KMS-11 (cell line): ENCODE data around the gene FRMD1.

ENCODE experiments used
- H2AFZ ChIP-seq: fragments of 200-600 bp; sonication (generic); 2 replicates; pipeline ENCODE4 v1.6.1; 2016; ENCODE audit warnings: antibody characterized with exemption, mixed run types, low read depth
- H3K27ac ChIP-seq: fragments of 200-600 bp; sonication (generic); 2 replicates; pipeline ENCODE4 v1.6.1; 2016; ENCODE audit warnings: mild to moderate bottlenecking, mixed run types
- H3K27me3 ChIP-seq: fragments of 200-600 bp; sonication (generic); 2 replicates; pipeline ENCODE4 v1.6.1; 2017; ENCODE audit warnings: mild to moderate bottlenecking, low read depth, mixed run types, moderate library complexity; ENCODE audit not compliant: insufficient read depth
- H3K36me3 ChIP-seq: fragments of 200-600 bp; sonication (generic); 2 replicates; pipeline ENCODE4 v1.6.1; 2017; ENCODE audit warnings: mild to moderate bottlenecking, mixed run types; ENCODE audit not compliant: insufficient read depth
- H3K4me1 ChIP-seq: fragments of 200-600 bp; sonication (generic); 2 replicates; pipeline ENCODE4 v1.6.1; 2016; ENCODE audit warnings: mild to moderate bottlenecking, low read depth, mixed run types; ENCODE audit not compliant: poor library complexity, severe bottlenecking
- H3K4me2 ChIP-seq: fragments of 200-600 bp; sonication (generic); 2 replicates; pipeline ENCODE4 v1.7.0; 2016; ENCODE audit warnings: mild to moderate bottlenecking, mixed run types
- H3K4me3 ChIP-seq: fragments of 200-600 bp; sonication (generic); IDR thresholded peaks from 2 replicates; pipeline ENCODE4 v1.6.1; 2017; ENCODE audit warnings: low read depth, low read length, mixed read lengths; ENCODE audit not compliant: insufficient read depth
- H3K79me2 ChIP-seq: fragments of 200-600 bp; sonication (generic); 2 replicates; pipeline ENCODE4 v1.6.1; 2016; ENCODE audit warnings: low read depth, mixed run types; ENCODE audit not compliant: insufficient read depth
- H3K9ac ChIP-seq: fragments of 200-600 bp; sonication (generic); 2 replicates; pipeline ENCODE4 v1.6.1; 2016; ENCODE audit warnings: mild to moderate bottlenecking, mixed run types
- H4K20me1 ChIP-seq: fragments of 200-600 bp; sonication (generic); 2 replicates; pipeline ENCODE4 v1.6.1; 2016; ENCODE audit warnings: mild to moderate bottlenecking, mixed run types; ENCODE audit not compliant: insufficient read depth
- CTCF ChIP-seq: fragments of 200-600 bp; sonication (generic); conservative IDR thresholded peaks from 2 replicates; pipeline ENCODE4 v1.6.1; 2017; ENCODE audit warnings: low read depth, mild to moderate bottlenecking, antibody characterized with exemption, low read length, moderate library complexity, mixed read lengths

FRMD1 gene

GRCh38 chr6:168105813-168106632, 27.0 kb upstream of the FRMD1 start:
- H2AFZ ChIP-seq = no peak overlapping the region
- no peak for TF ChIP-seq CTCF
- no peaks in the 10 kb centered on the region for H3K79me2 ChIP-seq
- H3K9ac ChIP-seq = no peak overlapping the region
- no peaks in the 10 kb centered on the region for H3K4me1 ChIP-seq
- no peaks in the 10 kb centered on the region for H3K27me3 ChIP-seq
- H3K4me3 ChIP-seq = no peak overlapping the region
- no peaks in the 10 kb centered on the region for H3K36me3 ChIP-seq
- no peaks in the 10 kb centered on the region for H4K20me1 ChIP-seq
- H3K27ac ChIP-seq = no peak overlapping the region
- no peak overlapping the region for H3K4me2 ChIP-seq

GRCh38 chr6:168104636-168105035, 25.6 kb upstream of the FRMD1 start:
- TF ChIP-seq CTCF = no peak
- H3K79me2 ChIP-seq = no peaks in the 10 kb centered on the region

GRCh38 chr6:168103050-168103830, 24.2 kb upstream of the FRMD1 start:
- Histone ChIP-seq H3K27me3 (no peaks in the 10 kb centered on the region), H3K79me2 (no peaks in the 10 kb centered on the region), H3K4me3 (no peak overlapping the region), H3K27ac (no peak overlapping the region), H4K20me1 (no peaks in the 10 kb centered on the region), H2AFZ (no peak overlapping the region), H3K36me3 (no peaks in the 10 kb centered on the region), H3K4me2 (no peak overlapping the region), H3K9ac (no peak overlapping the region), H3K4me1 (no peaks in the 10 kb centered on the region)
- TF ChIP-seq CTCF = no peak

More at GRCh38 chr6:168104636-168105035, 25.6 kb upstream of the FRMD1 start:
- Histone ChIP-seq H3K9ac (no peak overlapping the region), H3K27me3 (no peaks in the 10 kb centered on the region), H3K4me3 (no peak overlapping the region), H2AFZ (no peak overlapping the region), H3K4me1 (no peaks in the 10 kb centered on the region), H4K20me1 (no peaks in the 10 kb centered on the region), H3K36me3 (no peaks in the 10 kb centered on the region), H3K27ac (no peak overlapping the region), H3K4me2 (no peak overlapping the region)

GRCh38 chr6:168102315-168102985, 23.4 kb upstream of the FRMD1 start:
- Histone ChIP-seq H2AFZ (no peak overlapping the region), H3K4me3 (no peak overlapping the region), H3K27ac (no peak overlapping the region), H3K9ac (no peak overlapping the region), H3K4me2 (no peak overlapping the region), H3K79me2 (no peaks in the 10 kb centered on the region), H3K36me3 (no peaks in the 10 kb centered on the region), H4K20me1 (no peaks in the 10 kb centered on the region), H3K4me1 (no peaks in the 10 kb centered on the region), H3K27me3 (no peaks in the 10 kb centered on the region)
- no peak for TF ChIP-seq CTCF
